ENCODE results near the gene BANP. TPM values are rescaled to one million over a fixed set of nuclear protein-coding genes. Genes with fewer than 3 reads are reported as not detected.
"Not testable (repeated sequence)": the region's sequence is repeated elsewhere in the genome, so short reads cannot be mapped to it uniquely, and the experiment has no call there.

BANP gene
- total RNA-seq, 2 donors from 2014 or later: 35.8 to 39.8 TPM

DNA sequence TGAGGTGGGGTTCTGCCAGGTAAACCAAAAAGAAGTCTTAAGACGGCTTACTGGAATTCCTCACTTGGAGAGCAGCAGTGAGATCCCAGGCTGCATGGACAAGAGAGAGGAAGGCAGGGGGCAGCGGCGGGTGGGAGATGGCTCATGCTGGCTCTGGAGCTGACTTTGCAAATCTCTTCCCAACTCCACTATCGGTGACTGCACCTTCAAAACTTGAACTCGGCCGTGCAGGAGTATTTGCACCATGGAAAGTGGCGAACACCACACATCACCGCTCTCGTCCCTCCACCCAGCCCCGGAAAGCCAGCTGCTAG lies 31.6 kb upstream of the BANP start:
- H3K4me1 Mint-ChIP-seq (ENCODE audit: low read depth): no peaks in the 10 kb centered on the region
- DNase-seq (no peak), ATAC-seq (replicated peaks in 1 of 2) (no peak)
- peaks cover 11% of the 10 kb centered on the region for H3K27me3 Mint-ChIP-seq (ENCODE audit: low read depth)
- H3K27ac Mint-ChIP-seq: no peak overlapping the region
- no peaks in the 10 kb centered on the region for H3K36me3 Mint-ChIP-seq (ENCODE audit: insufficient read depth in 2 of 2)
- H3K9me3 Mint-ChIP-seq: no peaks in the 10 kb centered on the region
- no peak overlapping the region for H3K4me3 Mint-ChIP-seq

DNA sequence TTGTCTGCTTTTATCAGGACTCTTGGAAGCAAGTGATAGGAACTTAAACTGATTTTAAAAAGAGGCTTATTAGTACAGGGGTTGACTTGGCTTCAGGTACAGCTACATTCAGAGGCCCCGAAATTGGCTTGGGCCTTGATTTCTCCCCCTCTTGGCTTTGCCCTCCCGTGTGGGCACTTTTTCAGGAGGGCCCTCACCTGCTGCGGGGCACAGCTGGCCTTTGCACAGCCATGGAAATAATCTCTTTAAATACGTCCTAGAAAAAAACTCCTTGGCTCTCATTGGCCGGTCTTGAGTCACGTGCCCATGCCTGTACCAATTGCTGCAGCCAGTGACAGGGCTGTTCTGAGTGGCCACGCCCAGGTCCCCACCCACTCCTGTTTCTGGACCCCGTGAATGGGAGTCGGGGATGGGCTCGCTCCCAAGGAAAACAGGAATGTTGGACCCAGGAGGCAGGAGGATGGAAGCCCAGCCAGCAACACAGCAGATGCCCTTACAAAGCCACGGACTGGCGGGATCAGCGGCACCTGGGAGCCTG lies 29.9 kb upstream of the BANP start:
- Mint-ChIP-seq H3K4me1 (ENCODE audit: low read depth) (peaks cover 7% of the 10 kb centered on the region), H3K4me3 (no peak overlapping the region), H3K36me3 (ENCODE audit: insufficient read depth in 2 of 2) (no peaks in the 10 kb centered on the region), H3K27ac (no peak overlapping the region), H3K27me3 (ENCODE audit: low read depth) (peaks cover 11% of the 10 kb centered on the region), H3K9me3 (no peaks in the 10 kb centered on the region)
- ATAC-seq (replicated peaks in 1 of 2) (no peak), DNase-seq (no peak)

- Mint-ChIP-seq H3K4me1 (ENCODE audit: low read depth) (peaks cover 12% of the 10 kb centered on the region), H3K36me3 (ENCODE audit: insufficient read depth in 2 of 2) (no peaks in the 10 kb centered on the region), H3K4me3 (no peak overlapping the region), H3K27ac (no peak overlapping the region), H3K9me3 (no peaks in the 10 kb centered on the region), H3K27me3 (ENCODE audit: low read depth) (peaks cover 11% of the 10 kb centered on the region)
- DNase-seq (no peak), ATAC-seq (replicated peaks in 1 of 2) (no peak)
Observed at GRCh38 chr16:87922250-87922871, 28.9 kb upstream of the BANP start.

DNA sequence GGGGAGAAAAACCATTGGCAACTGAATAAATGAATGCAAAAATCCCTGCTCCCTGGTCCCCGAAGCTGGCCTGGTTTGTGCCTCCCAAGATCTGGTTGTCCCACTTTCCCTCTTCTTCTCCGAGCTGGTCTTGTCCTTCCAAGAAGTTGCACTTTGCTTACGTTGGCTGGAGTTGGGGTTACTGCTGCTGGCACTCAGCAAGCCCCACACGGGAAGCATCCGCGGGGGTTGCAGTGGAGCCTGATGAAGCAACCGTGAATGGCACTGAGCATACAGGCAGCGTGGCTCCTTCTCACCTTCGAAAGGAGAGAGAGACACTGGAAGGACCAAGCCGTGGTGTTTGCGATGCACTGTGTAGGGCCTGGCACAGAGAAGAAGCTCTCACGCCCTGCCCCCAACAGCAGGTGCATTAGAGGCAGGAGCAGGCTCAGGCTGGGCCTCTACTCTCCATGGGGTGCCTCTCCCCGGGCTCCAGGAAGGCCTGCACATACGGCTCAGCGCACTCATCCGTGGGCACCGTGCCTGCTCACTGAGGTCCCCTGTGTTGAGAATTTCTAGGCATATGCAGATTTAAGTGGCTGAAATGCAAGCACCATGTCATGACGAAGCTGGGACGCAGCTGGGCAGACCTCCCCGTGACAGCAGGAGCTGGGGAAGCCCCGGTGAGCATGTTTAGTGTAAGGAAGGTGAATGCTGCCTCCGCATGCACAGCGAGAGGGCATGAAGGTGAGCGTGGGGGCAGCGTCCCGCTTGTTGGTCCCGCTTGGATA lies 27.0 kb upstream of the BANP start:
- ATAC-seq (replicated peaks in 1 of 2): no peak
- DNase-seq: no peak
- Mint-ChIP-seq H3K4me1 (ENCODE audit: low read depth) (peaks cover 12% of the 10 kb centered on the region), H3K4me3 (no peak overlapping the region), H3K27me3 (ENCODE audit: low read depth) (no peaks in the 10 kb centered on the region), H3K9me3 (no peaks in the 10 kb centered on the region), H3K36me3 (ENCODE audit: insufficient read depth in 2 of 2) (no peaks in the 10 kb centered on the region), H3K27ac (no peak overlapping the region)

DNA sequence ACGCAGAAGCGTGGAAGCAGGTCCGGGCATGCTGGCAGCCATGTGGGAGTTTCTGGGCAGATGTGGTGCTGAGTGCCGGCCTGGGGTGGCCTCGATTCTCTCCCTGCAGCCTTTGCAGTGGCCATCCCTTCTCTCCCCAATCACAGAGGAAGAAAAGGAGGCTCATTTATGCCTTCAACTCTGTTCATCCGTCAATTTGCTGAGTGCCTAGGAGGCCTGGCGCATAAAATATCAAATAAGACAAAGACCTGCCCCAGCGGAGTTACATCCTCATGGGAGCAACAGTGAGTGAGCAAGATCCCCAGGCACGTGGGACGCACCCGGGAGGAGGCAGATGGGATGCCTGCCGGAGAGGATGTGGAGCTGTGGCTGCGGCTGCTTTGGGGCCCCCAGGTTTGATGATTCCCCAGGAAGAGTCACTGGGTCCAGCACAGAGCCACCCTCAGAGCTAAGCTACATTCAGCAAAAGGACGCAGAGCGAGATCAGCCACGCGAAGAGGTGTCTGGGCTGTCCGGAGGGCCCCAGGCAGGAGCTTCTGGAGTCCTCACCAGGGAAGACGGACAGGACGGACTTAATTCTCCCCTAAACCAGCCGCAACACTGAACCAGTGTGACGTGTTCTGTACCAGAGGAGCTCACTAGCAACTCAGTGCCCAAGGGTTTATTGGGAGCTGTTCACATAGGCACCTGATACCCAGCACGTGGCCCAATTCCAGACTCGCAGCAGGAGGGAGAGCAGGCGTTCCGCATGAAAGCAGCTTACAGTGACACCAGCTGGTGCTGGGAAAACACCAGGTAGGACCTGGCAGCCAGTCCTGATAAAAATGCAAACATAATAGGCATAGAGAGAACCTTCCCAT lies 26.2 kb upstream of the BANP start:
- Mint-ChIP-seq H3K4me1 (ENCODE audit: low read depth) (peaks cover 12% of the 10 kb centered on the region), H3K27ac (no peak overlapping the region), H3K36me3 (ENCODE audit: insufficient read depth in 2 of 2) (no peaks in the 10 kb centered on the region), H3K4me3 (no peak overlapping the region), H3K27me3 (ENCODE audit: low read depth) (no peaks in the 10 kb centered on the region), H3K9me3 (no peaks in the 10 kb centered on the region)
- ATAC-seq (replicated peaks in 1 of 2) (no peak), DNase-seq (no peak)

GRCh38 chr16:87926246-87927194 lies 24.7 kb upstream of the BANP start:
- Mint-ChIP-seq H3K36me3 (ENCODE audit: insufficient read depth in 2 of 2) (no peaks in the 10 kb centered on the region), H3K27ac (no peak overlapping the region), H3K4me3 (peak overlapping the region; percentile 33 to 43), H3K27me3 (ENCODE audit: low read depth) (no peaks in the 10 kb centered on the region), H3K4me1 (ENCODE audit: low read depth) (peaks cover 12% of the 10 kb centered on the region), H3K9me3 (no peaks in the 10 kb centered on the region)
- DNase-seq (peak; percentile 34 to 43), ATAC-seq (replicated peaks in 1 of 2) (peak; percentile 60 to 62)

GRCh38 chr16:87927195-87927562 lies 24.1 kb upstream of the BANP start:
- Mint-ChIP-seq H3K36me3 (ENCODE audit: insufficient read depth in 2 of 2) (no peaks in the 10 kb centered on the region), H3K27ac (no peak overlapping the region), H3K4me3 (no peak overlapping the region), H3K4me1 (ENCODE audit: low read depth) (peaks cover 12% of the 10 kb centered on the region), H3K27me3 (ENCODE audit: low read depth) (no peaks in the 10 kb centered on the region), H3K9me3 (no peaks in the 10 kb centered on the region)
- DNase-seq (no peak), ATAC-seq (replicated peaks in 1 of 2) (no peak)

DNA sequence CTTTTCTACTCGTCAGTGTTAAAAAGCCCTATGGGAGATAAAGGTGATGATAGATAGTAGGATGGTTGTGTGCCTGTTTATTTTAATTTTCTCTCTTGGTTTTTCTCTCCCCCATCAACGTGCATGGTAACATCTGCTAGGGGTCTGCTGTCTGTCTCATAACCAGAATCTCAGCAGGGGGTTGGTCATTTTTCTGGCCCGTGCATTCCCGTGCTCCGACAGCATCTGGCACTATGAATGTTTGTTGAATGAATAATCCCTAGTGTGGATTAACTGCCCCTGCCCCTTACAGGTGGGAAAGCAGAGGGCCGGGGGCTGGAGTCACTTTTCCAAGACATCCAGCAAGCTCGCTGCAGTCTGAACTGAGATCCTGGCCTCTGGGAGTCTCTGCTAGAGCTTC lies 21.2 kb upstream of the BANP start:
- no peak for DNase-seq
- H3K27me3 Mint-ChIP-seq (ENCODE audit: low read depth): no peaks in the 10 kb centered on the region
- no peaks in the 10 kb centered on the region for H3K36me3 Mint-ChIP-seq (ENCODE audit: insufficient read depth in 2 of 2)
- peaks cover 12% of the 10 kb centered on the region for H3K4me1 Mint-ChIP-seq (ENCODE audit: low read depth)
- no peak overlapping the region for H3K27ac Mint-ChIP-seq
- no peak for ATAC-seq (replicated peaks in 1 of 2)
- H3K4me3 Mint-ChIP-seq: no peak overlapping the region
- no peaks in the 10 kb centered on the region for H3K9me3 Mint-ChIP-seq

DNA sequence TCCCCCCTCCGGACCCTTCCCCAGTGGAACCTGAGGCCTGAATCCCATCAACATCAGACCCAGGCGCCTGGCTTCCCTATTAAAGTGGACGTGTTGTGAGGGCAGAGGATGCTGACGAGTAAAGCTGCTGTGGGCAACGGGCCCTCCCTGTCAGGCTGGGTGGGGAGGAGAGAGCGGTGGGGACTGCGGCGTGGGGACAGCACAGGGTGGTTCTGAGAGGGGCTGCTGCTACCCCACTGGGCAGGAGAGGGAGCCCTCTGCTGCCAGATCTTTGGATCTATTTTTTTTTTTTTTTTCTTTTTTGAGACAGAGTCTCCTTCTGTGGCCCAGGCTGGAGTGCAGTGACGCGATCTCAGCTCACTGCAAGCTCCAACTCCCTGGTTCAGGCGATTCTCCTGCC lies 20.8 kb upstream of the BANP start:
- ATAC-seq (replicated peaks in 1 of 2): peak; percentile 36 to 52
- Mint-ChIP-seq H3K27me3 (ENCODE audit: low read depth) (no peaks in the 10 kb centered on the region), H3K9me3 (no peaks in the 10 kb centered on the region), H3K4me3 (no peak overlapping the region), H3K27ac (no peak overlapping the region), H3K4me1 (ENCODE audit: low read depth) (peaks cover 12% of the 10 kb centered on the region), H3K36me3 (ENCODE audit: insufficient read depth in 2 of 2) (no peaks in the 10 kb centered on the region)
- DNase-seq: peak in 1 of 2 donors; percentile 22

- Mint-ChIP-seq H3K4me1 (ENCODE audit: low read depth) (peaks cover 3% of the 10 kb centered on the region), H3K36me3 (ENCODE audit: insufficient read depth in 2 of 2) (no peaks in the 10 kb centered on the region), H3K27ac (no peak overlapping the region), H3K27me3 (ENCODE audit: low read depth) (no peaks in the 10 kb centered on the region), H3K4me3 (no peak overlapping the region), H3K9me3 (no peaks in the 10 kb centered on the region)
- DNase-seq: peak; percentile 27 to 49
- ATAC-seq (replicated peaks in 1 of 2): peak; percentile 78 to 83
Observed at GRCh38 chr16:87931504-87931903, 19.7 kb upstream of the BANP start.

DNA sequence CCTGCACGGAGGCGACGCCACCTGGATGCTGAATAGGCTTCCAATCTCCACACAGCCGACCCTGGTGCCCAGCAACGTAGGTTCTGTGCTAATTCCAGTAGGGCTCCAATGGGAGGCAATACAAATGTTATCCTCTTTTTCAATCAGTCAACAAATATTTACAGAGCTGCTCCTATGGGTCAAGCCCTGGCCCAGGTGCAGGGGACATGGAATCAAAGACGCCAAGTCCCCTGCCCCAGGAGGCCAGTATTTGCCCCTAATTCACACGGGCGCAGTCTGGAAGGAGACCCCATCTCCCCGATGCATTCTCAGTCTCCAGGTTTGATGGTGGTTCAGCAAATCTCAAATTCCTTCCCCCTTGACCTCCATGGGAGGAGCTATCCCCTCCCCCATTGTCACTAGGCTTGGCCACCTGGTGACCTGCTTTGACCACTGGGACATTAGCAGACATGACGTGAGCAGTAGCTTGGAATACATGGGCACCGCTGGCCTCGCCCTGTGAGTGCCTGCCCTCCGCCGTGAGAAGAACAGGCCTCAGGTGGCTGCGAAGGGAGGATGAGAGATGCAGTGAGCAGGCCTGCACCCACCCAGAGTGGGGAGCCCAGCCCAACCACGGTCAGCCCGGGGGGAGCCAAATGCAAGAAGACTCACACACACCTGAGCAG lies 18.6 kb upstream of the BANP start:
- not testable (repeated sequence) for DNase-seq; H3K4me1 Mint-ChIP-seq (ENCODE audit: low read depth); H3K9me3 Mint-ChIP-seq

DNA sequence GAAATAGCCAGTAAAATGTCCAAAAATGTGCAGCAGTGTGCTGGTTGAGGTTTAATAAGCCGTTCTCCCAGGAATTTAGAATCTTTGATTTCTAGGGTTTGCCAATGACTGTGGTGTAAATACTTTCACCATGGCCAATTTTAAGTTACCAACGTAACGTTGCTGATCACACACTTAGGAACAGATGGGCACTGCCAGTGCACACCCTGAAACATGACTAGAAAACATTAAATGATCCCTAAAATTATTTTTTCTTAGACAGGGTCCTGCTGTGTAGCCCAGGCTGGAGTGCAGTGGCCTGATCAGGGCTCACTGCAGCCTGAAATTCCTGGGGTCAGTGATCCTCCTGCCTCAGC lies 18.1 kb upstream of the BANP start:
- Mint-ChIP-seq H3K4me3 (no peak overlapping the region), H3K27ac (no peak overlapping the region), H3K9me3 (no peaks in the 10 kb centered on the region), H3K4me1 (ENCODE audit: low read depth) (no peaks in the 10 kb centered on the region), H3K36me3 (ENCODE audit: insufficient read depth in 2 of 2) (no peaks in the 10 kb centered on the region), H3K27me3 (ENCODE audit: low read depth) (no peaks in the 10 kb centered on the region)
- ATAC-seq (replicated peaks in 1 of 2): no peak
- no peak for DNase-seq

More for the DNA sequence above, 18.6 kb upstream of the BANP start:
- H3K27me3 Mint-ChIP-seq (ENCODE audit: low read depth); ATAC-seq (replicated peaks in 1 of 2); H3K4me3 Mint-ChIP-seq; H3K36me3 Mint-ChIP-seq (ENCODE audit: insufficient read depth in 2 of 2); H3K27ac Mint-ChIP-seq: not testable (repeated sequence)
